GM19193 (cell line): Measurements from ENCODE around the gene CAP1.
A peak's percentile ranks its signal among the peaks of the same experiment; 100 is the strongest.

Experiments
- POLR2A ChIP-seq: IDR thresholded peaks from 4 replicates; pipeline ENCODE4 v1.6.1; 2011; ENCODE audit not compliant: insufficient read depth, insufficient read length; ENCODE audit errors: extremely low read depth

CAP1 gene, protein sequence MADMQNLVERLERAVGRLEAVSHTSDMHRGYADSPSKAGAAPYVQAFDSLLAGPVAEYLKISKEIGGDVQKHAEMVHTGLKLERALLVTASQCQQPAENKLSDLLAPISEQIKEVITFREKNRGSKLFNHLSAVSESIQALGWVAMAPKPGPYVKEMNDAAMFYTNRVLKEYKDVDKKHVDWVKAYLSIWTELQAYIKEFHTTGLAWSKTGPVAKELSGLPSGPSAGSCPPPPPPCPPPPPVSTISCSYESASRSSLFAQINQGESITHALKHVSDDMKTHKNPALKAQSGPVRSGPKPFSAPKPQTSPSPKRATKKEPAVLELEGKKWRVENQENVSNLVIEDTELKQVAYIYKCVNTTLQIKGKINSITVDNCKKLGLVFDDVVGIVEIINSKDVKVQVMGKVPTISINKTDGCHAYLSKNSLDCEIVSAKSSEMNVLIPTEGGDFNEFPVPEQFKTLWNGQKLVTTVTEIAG

DNA sequence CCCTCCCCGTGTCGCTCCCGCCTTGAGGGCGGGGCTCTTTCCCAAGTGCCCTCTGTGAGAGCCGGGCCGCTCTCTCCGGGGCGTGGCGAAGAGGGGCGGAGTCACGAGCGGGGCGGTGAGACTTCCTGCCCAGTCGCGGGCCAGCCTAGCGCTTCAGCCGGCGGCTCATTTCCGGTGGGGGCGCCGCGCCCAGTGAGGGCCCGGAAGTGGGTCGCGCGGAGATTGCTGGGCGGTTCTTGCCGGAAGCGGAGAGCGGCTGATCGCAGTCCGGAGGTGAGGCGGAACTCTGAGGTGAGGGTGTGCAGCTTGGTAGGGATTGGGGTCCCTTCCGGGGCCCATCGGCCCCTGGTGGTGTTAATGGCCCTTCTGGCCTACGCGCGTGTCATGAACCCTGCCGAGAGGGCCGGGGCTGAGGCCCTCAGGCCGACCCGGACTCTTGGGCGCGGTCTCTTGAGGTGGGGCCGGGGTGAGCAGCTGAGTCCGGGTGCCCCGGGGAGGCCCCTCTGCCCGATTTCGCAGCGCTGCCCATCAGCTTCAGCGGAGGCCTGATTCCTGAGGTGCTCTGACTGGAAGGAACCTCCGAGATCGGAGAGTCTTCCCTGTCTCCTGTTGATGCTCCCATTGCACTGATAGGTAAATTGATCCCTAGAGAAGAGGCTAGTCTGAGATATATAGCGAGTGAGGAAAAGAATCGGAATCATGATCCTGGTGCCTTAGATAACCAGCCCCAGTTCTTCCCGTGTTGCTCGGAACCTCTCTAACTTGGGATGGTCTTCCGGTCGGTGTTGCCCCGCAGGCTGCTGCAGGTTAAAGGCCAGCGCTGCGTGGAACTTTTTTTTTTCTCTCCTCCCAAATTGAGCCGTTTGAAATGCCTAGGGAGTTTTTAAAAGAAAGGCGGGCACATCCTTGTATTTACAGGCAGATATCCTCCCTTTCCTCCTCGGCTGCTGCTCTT, at the start of gene CAP1:
Gene CAP1 (plus strand): TSS at position 219 of the 955 bp plus-strand sequence. CDS start 18,618 bp downstream, outside the sequence.
- TF ChIP-seq POLR2A, result peak; percentile 73

DNA sequence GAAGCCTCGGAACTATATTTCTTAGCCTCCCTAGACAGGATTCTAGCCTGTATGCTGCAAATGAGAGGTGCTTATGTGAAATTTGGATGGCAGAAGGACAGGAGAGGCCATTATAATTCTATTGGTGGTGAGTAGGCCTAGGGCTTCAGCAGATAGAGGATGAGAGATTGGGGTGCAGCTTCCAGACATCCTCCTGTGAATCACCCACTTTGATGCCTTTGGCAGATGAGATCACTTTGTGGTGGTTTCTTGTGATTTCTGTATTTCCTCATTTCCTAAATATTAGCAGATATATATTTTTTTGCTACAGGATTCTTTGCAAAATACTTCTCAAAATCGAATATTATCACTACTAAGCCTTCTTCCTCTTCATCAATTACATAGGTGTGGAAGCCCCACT, 48.3 kb upstream of the CAP1 start:
- no peak for TF ChIP-seq POLR2A

DNA sequence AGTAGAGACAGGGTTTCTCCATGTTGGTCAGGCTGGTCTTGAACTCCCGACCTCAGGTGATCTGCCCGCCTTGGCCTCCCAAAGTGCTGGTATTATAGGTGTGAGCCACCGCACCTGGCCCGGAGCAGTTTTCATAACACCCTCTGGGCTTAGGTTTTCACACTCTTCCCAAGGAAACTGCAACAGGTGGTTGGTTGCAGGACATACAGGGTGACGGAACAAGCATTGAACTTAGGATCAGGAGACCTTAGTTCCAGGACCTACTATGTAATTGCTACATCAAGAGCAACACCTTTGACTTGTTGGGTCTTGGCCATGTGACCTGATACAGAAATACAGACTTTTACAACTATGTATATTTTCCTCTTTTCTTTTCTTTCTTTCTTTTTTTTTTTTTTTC, 47.6 kb upstream of the CAP1 start:
- TF ChIP-seq POLR2A, result no peak

DNA sequence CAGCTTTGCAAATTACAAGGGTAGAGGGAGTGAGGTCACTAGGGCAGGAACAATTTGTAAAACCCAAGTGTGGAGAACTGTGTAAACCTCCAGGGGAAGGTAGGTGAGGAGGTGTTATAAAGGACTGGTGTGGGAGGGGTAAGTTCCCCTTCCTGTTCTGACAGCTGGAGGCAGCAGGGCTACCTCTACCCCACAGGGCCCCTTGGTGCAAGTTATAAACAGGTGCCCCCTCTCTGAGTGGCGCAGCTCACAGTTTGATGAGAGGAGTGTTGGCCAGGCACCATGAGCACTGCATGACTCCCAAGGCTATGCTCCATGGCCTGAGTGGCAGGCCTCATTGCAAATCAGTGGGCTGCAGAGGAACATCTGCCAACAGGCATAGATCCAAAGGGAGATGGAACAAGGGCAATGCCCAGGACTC, 44.5 kb upstream of the CAP1 start:
- no peak for TF ChIP-seq POLR2A

DNA sequence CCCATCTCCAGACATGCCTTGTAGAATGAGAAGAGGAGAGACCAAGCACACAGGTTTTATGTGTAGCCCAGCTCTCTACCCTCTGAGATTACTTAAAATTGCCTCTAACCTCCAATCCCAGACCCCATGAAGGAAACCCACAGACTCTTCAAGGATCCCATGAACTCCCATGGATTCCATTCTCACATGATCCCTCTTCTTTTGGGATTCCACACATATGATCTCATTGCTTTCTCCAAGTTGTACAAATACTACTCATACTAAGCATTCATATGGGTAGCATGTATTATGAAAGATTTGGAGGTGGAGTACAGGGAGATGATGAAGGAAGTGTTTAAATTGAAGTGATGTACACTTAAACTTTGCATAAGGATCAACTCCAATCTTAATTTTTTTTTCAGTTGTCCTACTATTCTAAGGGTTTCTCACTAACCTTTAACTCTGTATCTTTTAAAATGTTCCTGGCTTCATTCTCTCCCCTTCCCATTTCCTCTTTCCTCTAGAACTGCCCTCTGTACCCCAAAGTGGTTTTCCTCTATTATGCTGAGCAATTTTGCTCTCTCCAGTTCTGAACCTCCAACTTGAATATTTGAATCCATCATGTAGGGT, 44.0 kb upstream of the CAP1 start:
- no peak for TF ChIP-seq POLR2A

DNA sequence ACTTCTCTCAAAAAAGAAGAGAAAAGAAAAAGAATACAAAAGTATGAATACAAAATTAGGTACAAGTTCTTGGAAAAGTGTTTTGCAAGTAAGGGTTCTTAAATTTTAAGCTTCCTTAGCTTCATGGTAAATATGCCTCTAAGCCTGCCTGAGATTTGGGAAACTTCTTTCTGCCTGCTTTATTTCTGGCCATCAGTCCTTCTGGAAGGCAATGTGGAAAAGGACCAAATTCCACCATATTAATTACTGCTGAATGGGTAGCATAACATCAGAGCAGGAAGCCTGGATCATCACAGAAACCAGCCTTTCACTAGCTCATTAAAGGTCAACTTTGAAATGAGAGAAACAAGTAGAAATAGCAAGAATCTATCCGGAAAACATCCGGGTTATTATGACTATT, 39.1 kb upstream of the CAP1 start:
- TF ChIP-seq POLR2A, result no peak

DNA sequence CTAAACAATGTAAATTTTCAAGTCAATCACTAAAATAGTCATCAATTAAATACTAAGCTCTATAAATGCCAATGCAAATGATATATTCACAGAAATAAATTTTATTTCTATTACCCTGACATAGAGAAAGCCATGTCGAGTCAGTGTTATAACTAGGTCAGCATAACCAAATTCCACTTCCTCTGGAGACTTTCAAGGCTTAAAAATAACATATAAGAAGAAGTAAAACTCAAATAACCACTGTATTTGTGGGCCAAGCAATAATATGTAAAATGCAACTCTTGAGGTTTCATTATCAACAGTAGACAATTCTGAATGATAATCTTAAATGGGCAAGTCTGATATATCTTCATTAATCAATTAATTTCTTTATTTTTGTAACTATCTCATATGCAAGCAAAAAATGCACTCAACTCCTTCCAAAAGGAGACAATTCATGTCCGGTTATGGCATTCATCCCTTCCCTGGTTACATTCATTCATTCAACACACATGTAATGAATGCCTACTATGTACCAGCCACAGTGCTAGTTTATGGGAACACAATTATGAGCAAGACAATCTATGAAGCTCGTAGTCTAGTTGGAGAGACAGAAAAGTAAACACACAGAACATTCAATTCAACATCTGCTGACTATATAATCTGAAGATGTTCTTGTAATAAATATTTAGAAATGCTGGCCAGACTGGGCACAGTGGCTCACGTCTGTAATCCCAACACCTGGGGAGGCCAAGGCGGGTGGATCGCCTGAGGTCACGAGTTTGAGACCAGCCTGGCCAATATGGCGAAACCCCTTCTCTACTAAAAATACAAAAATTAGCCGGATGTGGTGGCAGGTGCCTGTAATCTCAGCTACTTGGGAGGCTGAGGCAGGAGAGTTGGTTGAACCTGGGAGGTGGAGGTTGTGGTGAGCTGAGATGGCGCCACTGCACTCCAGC, 37.1 kb upstream of the CAP1 start:
- no peak for TF ChIP-seq POLR2A

DNA sequence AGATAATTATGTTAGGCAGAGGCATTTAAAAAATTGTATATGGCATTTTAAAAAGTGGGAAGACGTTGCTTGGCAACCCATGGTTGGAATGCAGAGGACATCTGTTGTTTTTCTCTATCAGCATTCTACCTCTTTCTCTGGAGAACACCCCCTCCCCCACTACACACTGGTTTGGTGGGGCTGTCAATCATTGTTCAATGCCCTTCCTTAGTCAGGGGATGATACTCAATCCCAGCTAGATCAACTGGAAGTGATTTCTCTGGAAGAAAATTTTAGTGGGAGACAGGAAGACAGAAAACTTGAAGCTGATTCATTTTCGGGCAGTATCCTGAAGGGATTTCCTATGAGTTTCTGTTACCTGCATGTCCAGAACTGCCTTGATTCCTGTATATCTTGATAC, 35.7 kb upstream of the CAP1 start:
- TF ChIP-seq POLR2A, result no peak

DNA sequence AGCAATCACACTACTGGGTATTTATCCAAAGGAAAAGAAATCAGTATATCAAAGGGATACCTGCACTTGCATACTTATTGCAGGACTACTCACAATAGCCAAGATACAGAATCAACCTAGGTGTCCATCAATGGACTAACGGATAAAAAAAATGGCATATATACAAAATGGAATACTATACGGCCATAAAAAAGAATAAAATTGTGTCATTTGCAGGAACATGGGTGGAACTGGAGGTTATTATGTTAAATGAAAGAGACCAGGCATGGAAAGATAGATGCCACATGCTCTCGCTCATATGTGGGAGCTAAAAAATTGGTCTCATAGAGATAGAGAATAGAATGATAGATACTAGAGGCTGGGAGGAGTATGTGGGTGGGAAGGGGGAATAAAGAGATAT, 29.3 kb upstream of the CAP1 start:
- TF ChIP-seq POLR2A, result no peak

DNA sequence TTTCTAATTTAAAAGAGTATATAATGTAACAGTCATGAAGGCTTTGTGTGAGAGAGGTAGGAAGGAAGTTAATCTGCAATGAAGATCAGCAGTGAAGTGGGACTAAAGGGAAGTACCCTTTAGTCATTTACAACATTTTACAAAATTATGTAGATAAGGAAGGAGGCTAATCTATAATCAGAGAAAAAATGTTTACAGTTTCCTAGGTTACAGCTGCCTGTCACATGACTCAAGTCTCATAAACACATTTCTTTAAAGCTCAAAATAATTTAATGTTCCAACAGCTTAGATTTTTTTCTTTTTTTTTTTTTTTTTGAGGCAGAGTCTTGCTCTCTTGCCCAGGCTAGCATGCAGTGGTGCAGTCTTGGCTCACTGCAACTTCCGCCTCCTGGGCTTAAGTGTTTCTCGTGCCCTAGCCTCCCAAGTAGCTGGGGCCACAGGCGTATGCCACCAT, 26.2 kb upstream of the CAP1 start:
- TF ChIP-seq POLR2A, result no peak

DNA sequence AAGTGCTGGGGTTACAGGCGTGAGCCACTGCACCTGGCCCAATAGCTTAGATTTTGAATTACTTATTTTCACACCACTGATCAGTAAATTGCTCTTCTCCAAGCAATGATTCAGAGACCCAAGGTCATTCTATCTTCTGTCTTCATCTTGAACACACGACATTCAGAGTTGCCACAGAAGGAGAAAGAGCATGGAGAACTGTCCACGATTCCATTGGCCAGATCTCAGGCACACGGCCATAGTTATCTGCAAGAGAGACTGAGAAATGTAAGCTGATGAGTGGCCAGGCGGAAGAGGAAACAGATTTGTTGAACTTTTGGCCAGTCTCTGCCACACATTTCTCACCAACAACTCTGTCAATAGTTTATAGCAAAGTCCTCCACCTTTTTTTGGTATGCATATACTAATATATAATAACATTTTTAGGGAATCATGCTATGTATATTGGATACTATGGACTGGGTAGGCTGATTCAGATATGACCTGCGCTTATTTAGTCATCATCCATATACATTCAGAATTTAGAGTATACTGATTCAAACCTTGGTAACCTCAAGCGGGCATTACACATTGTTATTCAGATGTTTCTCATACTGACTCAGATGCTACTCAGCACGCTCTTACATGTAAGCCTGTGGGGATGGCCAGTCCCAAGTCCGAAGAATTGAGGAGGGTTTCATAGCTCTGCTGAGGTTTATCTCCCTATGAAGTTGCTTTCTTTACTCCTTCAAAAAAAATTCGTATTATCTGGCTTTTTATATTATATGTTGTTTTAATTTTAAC, 25.5 kb upstream of the CAP1 start:
- no peak for TF ChIP-seq POLR2A

DNA sequence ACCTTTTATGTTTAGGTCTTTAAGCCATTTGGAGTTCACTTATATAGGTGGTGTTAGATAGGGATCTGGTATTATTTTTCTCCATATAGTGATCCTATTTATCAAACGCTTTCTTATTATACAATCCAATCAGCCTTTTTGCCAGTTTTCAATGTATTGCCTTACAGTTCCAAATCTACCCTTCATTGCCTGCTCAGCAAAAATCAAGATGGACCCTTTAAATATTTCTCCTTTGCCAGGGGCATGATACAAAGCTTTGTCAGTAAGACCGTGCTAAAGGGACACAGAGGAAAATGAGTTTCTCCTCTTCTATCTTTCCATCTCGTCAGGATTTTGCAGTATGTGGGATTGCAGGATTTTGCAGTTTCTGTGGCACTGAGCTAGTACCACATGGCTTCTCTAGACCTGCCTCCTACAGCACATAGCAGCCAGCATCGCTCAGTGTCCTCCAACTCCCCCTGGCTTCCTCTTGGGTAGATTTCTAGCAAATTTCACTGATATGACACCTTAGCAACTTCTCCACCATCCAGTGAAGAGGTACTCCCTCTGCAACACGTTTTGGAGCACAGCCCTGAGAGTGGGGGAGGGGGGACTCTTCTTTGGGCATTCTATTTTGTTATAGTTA, 22.5 kb upstream of the CAP1 start:
- TF ChIP-seq POLR2A, result no peak
